Measurements from ENCODE around the gene SLC22A2. TPM values are rescaled to one million over a fixed set of nuclear protein-coding genes. Genes with fewer than 3 reads are reported as not detected.

Gene SLC22A2
- total RNA-seq, 1 donor from 2014 or later: not detected

- Mint-ChIP-seq H3K27ac (ENCODE audit: unreplicated experiment) (no peak overlapping the region), H3K27me3 (ENCODE audit: low read depth) (no peaks in the 10 kb centered on the region), H3K4me1 (ENCODE audit: low read depth) (peaks cover 3% of the 10 kb centered on the region), H3K4me3 (ENCODE audit: unreplicated experiment) (no peak overlapping the region), H3K9me3 (ENCODE audit: low read depth) (peaks cover 3% of the 10 kb centered on the region), H3K36me3 (ENCODE audit: low read depth) (no peaks in the 10 kb centered on the region)
- no peak for TF ChIP-seq CTCF (IDR thresholded peaks at IDR 0.05)
- no peak for DNase-seq (ENCODE audit: low spot score)
Measured at GRCh38 chr6:160274871-160275510, 16.4 kb upstream of the SLC22A2 start.

- Mint-ChIP-seq H3K27me3 (ENCODE audit: low read depth) (peaks cover 3% of the 10 kb centered on the region), H3K4me1 (ENCODE audit: low read depth) (no peaks in the 10 kb centered on the region), H3K4me3 (ENCODE audit: unreplicated experiment) (no peak overlapping the region), H3K36me3 (ENCODE audit: low read depth) (no peaks in the 10 kb centered on the region), H3K9me3 (ENCODE audit: low read depth) (no peaks in the 10 kb centered on the region), H3K27ac (ENCODE audit: unreplicated experiment) (no peak overlapping the region)
- TF ChIP-seq CTCF (IDR thresholded peaks at IDR 0.05): no peak
- no peak for DNase-seq (ENCODE audit: low spot score)
Measured at GRCh38 chr6:160273750-160274149, 15.1 kb upstream of the SLC22A2 start.

- H3K27me3 Mint-ChIP-seq (ENCODE audit: low read depth): peaks cover 5% of the 10 kb centered on the region
- no peaks in the 10 kb centered on the region for H3K9me3 Mint-ChIP-seq (ENCODE audit: low read depth)
- no peak for DNase-seq (ENCODE audit: low spot score)
- no peak for TF ChIP-seq CTCF (IDR thresholded peaks at IDR 0.05)
- H3K27ac Mint-ChIP-seq (ENCODE audit: unreplicated experiment): no peak overlapping the region
- no peak overlapping the region for H3K4me3 Mint-ChIP-seq (ENCODE audit: unreplicated experiment)
- H3K36me3 Mint-ChIP-seq (ENCODE audit: low read depth): no peaks in the 10 kb centered on the region
- H3K4me1 Mint-ChIP-seq (ENCODE audit: low read depth): no peaks in the 10 kb centered on the region
Measured at GRCh38 chr6:160273196-160273595, 14.6 kb upstream of the SLC22A2 start.

- no peaks in the 10 kb centered on the region for H3K9me3 Mint-ChIP-seq (ENCODE audit: low read depth)
- peaks cover 5% of the 10 kb centered on the region for H3K27me3 Mint-ChIP-seq (ENCODE audit: low read depth)
- no peak overlapping the region for H3K4me3 Mint-ChIP-seq (ENCODE audit: unreplicated experiment)
- no peak overlapping the region for H3K27ac Mint-ChIP-seq (ENCODE audit: unreplicated experiment)
- no peak for TF ChIP-seq CTCF (IDR thresholded peaks at IDR 0.05)
- no peaks in the 10 kb centered on the region for H3K4me1 Mint-ChIP-seq (ENCODE audit: low read depth)
- H3K36me3 Mint-ChIP-seq (ENCODE audit: low read depth): no peaks in the 10 kb centered on the region
- no peak for DNase-seq (ENCODE audit: low spot score)
Measured at GRCh38 chr6:160272707-160273106, 14.1 kb upstream of the SLC22A2 start.

- H3K4me3 Mint-ChIP-seq (ENCODE audit: unreplicated experiment): no peak overlapping the region
- H3K27me3 Mint-ChIP-seq (ENCODE audit: low read depth): peaks cover 6% of the 10 kb centered on the region
- no peaks in the 10 kb centered on the region for H3K9me3 Mint-ChIP-seq (ENCODE audit: low read depth)
- no peak for TF ChIP-seq CTCF (IDR thresholded peaks at IDR 0.05)
- no peaks in the 10 kb centered on the region for H3K36me3 Mint-ChIP-seq (ENCODE audit: low read depth)
- no peak for DNase-seq (ENCODE audit: low spot score)
- peaks cover 4% of the 10 kb centered on the region for H3K4me1 Mint-ChIP-seq (ENCODE audit: low read depth)
- no peak overlapping the region for H3K27ac Mint-ChIP-seq (ENCODE audit: unreplicated experiment)
Measured at GRCh38 chr6:160270347-160270746, 11.7 kb upstream of the SLC22A2 start.

Measured in chondrocyte (in vitro differentiated cells).